Gastroesophageal sphincter (tissue), 4 donors: ENCODE measurements around the gene LPP. TPM values are rescaled to one million over a fixed set of nuclear protein-coding genes. Genes with fewer than 3 reads are reported as not detected.
A peak's percentile ranks its signal among the peaks of the same experiment; 100 is the strongest.

Source experiments
- ATAC-seq: fragments of 150-250 bp; one replicate; pipeline ENCODE4 v1.9.1; 2016; ENCODE audit warnings: mild to moderate bottlenecking, moderate library complexity
- H3K27ac ChIP-seq, 4 donors: fragments of 200-600 bp; sonication (generic) in 3 of 4; 1 replicate in 3 of 4; 2 replicates in 1 of 4; pipeline ENCODE4 v1.5.1; 2016 to 2019
- H3K27me3 ChIP-seq: fragments of 200-600 bp; sonication (generic); one replicate; pipeline ENCODE4 v1.5.1; 2019
- H3K36me3 ChIP-seq, 2 donors: fragments of 200-600 bp; sonication (generic); one replicate each; pipeline ENCODE4 v1.5.1; 2019; ENCODE audit warnings: control low read depth in 1 of 2
- H3K4me1 ChIP-seq, 3 donors: fragments of 200-600 bp; sonication (generic); 1 replicate in 2 of 3; 2 replicates in 1 of 3; pipeline ENCODE4 v1.5.1; 2016 to 2019; ENCODE audit warnings: control low read depth in 2 of 3
- H3K4me3 ChIP-seq, 2 donors: fragments of 200-600 bp; sonication (generic); one replicate each; pipeline ENCODE4 v1.5.1; 2019; ENCODE audit warnings: mild to moderate bottlenecking in 1 of 2, moderate library complexity in 1 of 2
- H3K9me3 ChIP-seq, 3 donors: fragments of 200-600 bp; sonication (generic); one replicate each; pipeline ENCODE4 v1.5.1; 2017 to 2019; ENCODE audit warnings: control low read depth in 2 of 3
- CTCF ChIP-seq, 4 experiments: fragments of 200-600 bp in 2 of 4; fragments of 450-650 bp in 2 of 4; sonication (generic) in 1 of 4; IDR thresholded peaks; one replicate each; pipeline ENCODE4 v1.5.1; 2017 to 2019; ENCODE audit warnings: antibody characterized with exemption in 4 of 4, mild to moderate bottlenecking in 2 of 4, moderate library complexity in 2 of 4
- EP300 ChIP-seq: sonication (generic); formaldehyde crosslinking; IDR thresholded peaks from one replicate; pipeline ENCODE4 v1.6.1; 2017; ENCODE audit warnings: antibody characterized with exemption, mild to moderate bottlenecking
- POLR2A ChIP-seq, 2 donors: fragments of 450-650 bp; IDR thresholded peaks; one replicate each; pipeline ENCODE4 v1.6.1; 2017; ENCODE audit warnings: antibody characterized with exemption in 2 of 2, mild to moderate bottlenecking in 2 of 2, moderate library complexity in 1 of 2
- POLR2AphosphoS5 ChIP-seq: sonication (generic); formaldehyde crosslinking; IDR thresholded peaks from one replicate; pipeline ENCODE4 v1.6.1; 2017; ENCODE audit warnings: antibody characterized with exemption
- WGBS, 2 donors: methylation state at CpG; one replicate each; pipeline ENCODE4 v1.1.5; 2018; ENCODE audit warnings: low coverage in 1 of 2; 5-methylcytosine and 5-hydroxymethylcytosine counted together
- total RNA-seq, 4 donors: library from RNA; depleted of rRNA; stranded (reverse); fragments of >200 nt; gene quantifications; one replicate each; pipeline ENCODE4 v1.1.0, GENCODE V29; 2016

The LPP gene
- total RNA-seq, 4 donors from 2014 or later: 1,243 to 2,297 (median 2,164) TPM

- no peak for ATAC-seq
- H3K4me3 ChIP-seq: no peak overlapping the region
- H3K9me3 ChIP-seq: no peaks in the 10 kb centered on the region
- WGBS, 2 donors: 45 to 68% methylated on average over 5 to 7 of the region's 7 CpGs
- TF ChIP-seq CTCF (IDR thresholded peaks at IDR 0.05): no peak
- H3K27me3 ChIP-seq: no peaks in the 10 kb centered on the region
- H3K4me1 ChIP-seq: peaks cover 15 to 77% (median 19%) of the 10 kb centered on the region in 3 donors
- H3K36me3 ChIP-seq: no peaks in the 10 kb centered on the region
- peak overlapping the region in 1 of 4 donors; percentile 1 for H3K27ac ChIP-seq
Observed at GRCh38 chr3:188693435-188693834, 539.5 kb downstream of the LPP start.

- WGBS, 2 donors: 68 to 82% methylated on average over 5 of the region's 5 CpGs
Observed at GRCh38 chr3:188695241-188695640, 541.3 kb downstream of the LPP start.

GRCh38 chr3:188697127-188697526 lies 543.2 kb downstream of the LPP start:
- no peak for ATAC-seq
- WGBS, 2 donors: 65 to 83% methylated on average over 5 to 7 of the region's 7 CpGs
- no peaks in the 10 kb centered on the region for H3K9me3 ChIP-seq
- no peaks in the 10 kb centered on the region for H3K36me3 ChIP-seq
- no peaks in the 10 kb centered on the region for H3K27me3 ChIP-seq
- H3K4me3 ChIP-seq: no peak overlapping the region
- peaks cover 0 to 72% (median 9%) of the 10 kb centered on the region in 3 donors for H3K4me1 ChIP-seq
- peak overlapping the region in 1 of 4 donors; percentile 16 for H3K27ac ChIP-seq
- no peak for TF ChIP-seq EP300

More at GRCh38 chr3:188695241-188695640, 541.3 kb downstream of the LPP start:
- no peak for ATAC-seq
- Histone ChIP-seq H3K36me3 (no peaks in the 10 kb centered on the region), H3K4me1 (peaks cover 0 to 71% (median 8%) of the 10 kb centered on the region in 3 donors), H3K4me3 (no peak overlapping the region), H3K27ac (peak overlapping the region in 1 of 4 donors; percentile 11), H3K9me3 (no peaks in the 10 kb centered on the region), H3K27me3 (no peaks in the 10 kb centered on the region)
- TF ChIP-seq CTCF (IDR thresholded peaks at IDR 0.05) (no peak), POLR2A (IDR thresholded peaks at IDR 0.05) (no peak), POLR2AphosphoS5 (no peak), EP300 (no peak)

GRCh38 chr3:188698436-188698835 lies 544.5 kb downstream of the LPP start:
- no peaks in the 10 kb centered on the region for H3K9me3 ChIP-seq
- H3K4me3 ChIP-seq: no peak overlapping the region
- peaks cover 0 to 72% (median 17%) of the 10 kb centered on the region in 3 donors for H3K4me1 ChIP-seq
- ATAC-seq: no peak
- 87 to 89% methylated on average over 7 to 10 of the region's 12 CpGs for WGBS, 2 donors
- no peak for TF ChIP-seq POLR2A (IDR thresholded peaks at IDR 0.05)
- TF ChIP-seq CTCF (IDR thresholded peaks at IDR 0.05): no peak
- no peak for TF ChIP-seq POLR2AphosphoS5
- no peak for TF ChIP-seq EP300
- no peak overlapping the region for H3K27ac ChIP-seq
- no peaks in the 10 kb centered on the region for H3K36me3 ChIP-seq
- H3K27me3 ChIP-seq: no peaks in the 10 kb centered on the region

GRCh38 chr3:188700501-188700900 lies 546.5 kb downstream of the LPP start:
- peaks cover 0 to 73% (median 22%) of the 10 kb centered on the region in 3 donors for H3K4me1 ChIP-seq
- H3K27ac ChIP-seq: no peak overlapping the region
- no peak overlapping the region for H3K4me3 ChIP-seq
- H3K36me3 ChIP-seq: no peaks in the 10 kb centered on the region
- H3K27me3 ChIP-seq: no peaks in the 10 kb centered on the region
- no peak for TF ChIP-seq EP300
- no peak for TF ChIP-seq POLR2AphosphoS5
- TF ChIP-seq CTCF (IDR thresholded peaks at IDR 0.05): no peak
- no peak for TF ChIP-seq POLR2A (IDR thresholded peaks at IDR 0.05)
- ATAC-seq: no peak
- no peaks in the 10 kb centered on the region for H3K9me3 ChIP-seq
